ENCODE data around the gene GSTA1. TPM values are rescaled to one million over a fixed set of nuclear protein-coding genes. Genes with fewer than 3 reads are reported as not detected.
"Not testable (repeated sequence)": the region's sequence is repeated elsewhere in the genome, so short reads cannot be mapped to it uniquely, and the experiment has no call there.

Gene GSTA1
- total RNA-seq, 1 donor from 2014 or later, result not detected

DNA sequence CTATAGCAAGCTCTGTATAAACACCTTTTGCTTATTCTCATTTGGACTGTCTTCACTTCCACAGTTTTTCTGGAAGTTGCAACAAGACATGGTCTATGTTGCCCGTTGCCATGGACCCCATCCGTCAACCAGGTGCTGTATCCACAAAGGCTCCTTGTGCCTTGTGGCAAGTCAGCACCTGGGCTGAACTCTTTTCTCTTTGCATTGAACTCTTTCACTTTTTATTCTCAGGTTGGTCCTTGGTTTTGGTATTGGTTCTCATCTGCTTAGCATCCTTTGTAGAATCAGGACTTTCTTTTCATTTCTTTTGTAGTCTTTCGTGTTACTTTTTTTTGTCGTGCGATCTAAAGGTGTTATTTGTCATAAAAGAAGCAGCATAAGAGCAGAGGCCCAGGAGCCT, 5.0 kb upstream of the GSTA1 start:
- TF ChIP-seq, protein P1, sequence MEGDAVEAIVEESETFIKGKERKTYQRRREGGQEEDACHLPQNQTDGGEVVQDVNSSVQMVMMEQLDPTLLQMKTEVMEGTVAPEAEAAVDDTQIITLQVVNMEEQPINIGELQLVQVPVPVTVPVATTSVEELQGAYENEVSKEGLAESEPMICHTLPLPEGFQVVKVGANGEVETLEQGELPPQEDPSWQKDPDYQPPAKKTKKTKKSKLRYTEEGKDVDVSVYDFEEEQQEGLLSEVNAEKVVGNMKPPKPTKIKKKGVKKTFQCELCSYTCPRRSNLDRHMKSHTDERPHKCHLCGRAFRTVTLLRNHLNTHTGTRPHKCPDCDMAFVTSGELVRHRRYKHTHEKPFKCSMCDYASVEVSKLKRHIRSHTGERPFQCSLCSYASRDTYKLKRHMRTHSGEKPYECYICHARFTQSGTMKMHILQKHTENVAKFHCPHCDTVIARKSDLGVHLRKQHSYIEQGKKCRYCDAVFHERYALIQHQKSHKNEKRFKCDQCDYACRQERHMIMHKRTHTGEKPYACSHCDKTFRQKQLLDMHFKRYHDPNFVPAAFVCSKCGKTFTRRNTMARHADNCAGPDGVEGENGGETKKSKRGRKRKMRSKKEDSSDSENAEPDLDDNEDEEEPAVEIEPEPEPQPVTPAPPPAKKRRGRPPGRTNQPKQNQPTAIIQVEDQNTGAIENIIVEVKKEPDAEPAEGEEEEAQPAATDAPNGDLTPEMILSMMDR (IDR thresholded peaks at IDR 0.05; ENCODE audit: borderline replicate concordance), result no peak
- intact Hi-C loops (cut with micrococcal nuclease), result no loop called here

DNA sequence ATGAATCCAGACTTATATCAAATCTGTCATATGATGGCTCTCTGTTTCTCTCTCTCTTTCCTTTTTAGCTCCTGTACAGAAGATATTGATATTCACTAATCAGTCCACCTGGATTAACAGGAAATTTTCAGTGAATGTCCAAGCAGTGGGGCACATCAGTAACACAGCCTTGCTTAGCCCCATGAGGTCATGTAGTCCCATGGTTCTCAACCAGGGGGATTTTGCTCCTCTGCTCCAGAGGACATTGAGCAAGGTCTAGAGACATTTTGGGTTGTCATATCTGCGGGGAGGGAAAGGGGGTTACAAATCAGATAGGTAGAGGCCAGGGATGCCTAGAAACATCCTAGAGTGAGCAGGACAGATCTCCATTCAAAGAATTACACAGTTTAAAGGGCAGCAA, 810 bp downstream of the GSTA1 start:
- no peak for DNase-seq
- TF ChIP-seq, protein P1 (IDR thresholded peaks at IDR 0.05; ENCODE audit: borderline replicate concordance), result no peak
- H3K9me3 ChIP-seq (replicated peaks), result no peaks in the 10 kb centered on the region
- no peak overlapping the region for H3K27ac ChIP-seq (replicated peaks)
- H3K27me3 ChIP-seq (ENCODE audit: low read depth), result peaks cover 13% of the 10 kb centered on the region
- intact Hi-C loops (cut with micrococcal nuclease), result no loop called here
- H3K36me3 ChIP-seq, result no peaks in the 10 kb centered on the region
- H3K4me1 ChIP-seq, result no peaks in the 10 kb centered on the region
- no peak overlapping the region for H3K4me3 ChIP-seq

More for the DNA sequence above, 5.0 kb upstream of the GSTA1 start:
- no peak overlapping the region for H3K4me3 ChIP-seq
- no peaks in the 10 kb centered on the region for H3K27me3 ChIP-seq (ENCODE audit: low read depth)
- H3K4me1 ChIP-seq, result no peaks in the 10 kb centered on the region
- no peak overlapping the region for H3K27ac ChIP-seq (replicated peaks)
- no peak for DNase-seq
- H3K9me3 ChIP-seq (replicated peaks), result no peaks in the 10 kb centered on the region
- H3K36me3 ChIP-seq, result no peaks in the 10 kb centered on the region

GRCh38 chr6:52801188-52801841, 2.3 kb downstream of the GSTA1 start:
- intact Hi-C loops (cut with micrococcal nuclease), result no loop called here
- no peaks in the 10 kb centered on the region for H3K9me3 ChIP-seq (replicated peaks)
- H3K36me3 ChIP-seq, result no peaks in the 10 kb centered on the region
- no peak for DNase-seq
- H3K27me3 ChIP-seq (ENCODE audit: low read depth), result peaks cover 13% of the 10 kb centered on the region
- no peak overlapping the region for H3K27ac ChIP-seq (replicated peaks)
- H3K4me3 ChIP-seq, result no peak overlapping the region
- TF ChIP-seq, protein P1 (IDR thresholded peaks at IDR 0.05; ENCODE audit: borderline replicate concordance), result no peak
- H3K4me1 ChIP-seq, result no peaks in the 10 kb centered on the region

- H3K36me3 ChIP-seq; intact Hi-C loops (cut with micrococcal nuclease); H3K4me1 ChIP-seq; DNase-seq; H3K9me3 ChIP-seq (replicated peaks); H3K4me3 ChIP-seq; H3K27ac ChIP-seq (replicated peaks): not testable (repeated sequence)
- peaks cover 13% of the 10 kb centered on the region for H3K27me3 ChIP-seq (ENCODE audit: low read depth)
These were observed 4.3 kb downstream of the GSTA1 start for GRCh38 chr6:52799272-52799671.

GRCh38 chr6:52794366-52794765, 9.2 kb downstream of the GSTA1 start:
- H3K36me3 ChIP-seq; H3K4me1 ChIP-seq; intact Hi-C loops (cut with micrococcal nuclease); H3K27ac ChIP-seq (replicated peaks); H3K9me3 ChIP-seq (replicated peaks); DNase-seq; H3K27me3 ChIP-seq (ENCODE audit: low read depth); H3K4me3 ChIP-seq: not testable (repeated sequence)

- H3K27ac ChIP-seq (replicated peaks), result no peak overlapping the region
- intact Hi-C loops (cut with micrococcal nuclease), result no loop called here
- DNase-seq, result no peak
- no peaks in the 10 kb centered on the region for H3K36me3 ChIP-seq
- H3K9me3 ChIP-seq (replicated peaks), result peaks cover 6% of the 10 kb centered on the region
- no peaks in the 10 kb centered on the region for H3K4me1 ChIP-seq
- no peaks in the 10 kb centered on the region for H3K27me3 ChIP-seq (ENCODE audit: low read depth)
- TF ChIP-seq, protein P1 (IDR thresholded peaks at IDR 0.05; ENCODE audit: borderline replicate concordance), result no peak
- no peak overlapping the region for H3K4me3 ChIP-seq
These were observed 12.8 kb downstream of the GSTA1 start for GRCh38 chr6:52790861-52791260.

DNA sequence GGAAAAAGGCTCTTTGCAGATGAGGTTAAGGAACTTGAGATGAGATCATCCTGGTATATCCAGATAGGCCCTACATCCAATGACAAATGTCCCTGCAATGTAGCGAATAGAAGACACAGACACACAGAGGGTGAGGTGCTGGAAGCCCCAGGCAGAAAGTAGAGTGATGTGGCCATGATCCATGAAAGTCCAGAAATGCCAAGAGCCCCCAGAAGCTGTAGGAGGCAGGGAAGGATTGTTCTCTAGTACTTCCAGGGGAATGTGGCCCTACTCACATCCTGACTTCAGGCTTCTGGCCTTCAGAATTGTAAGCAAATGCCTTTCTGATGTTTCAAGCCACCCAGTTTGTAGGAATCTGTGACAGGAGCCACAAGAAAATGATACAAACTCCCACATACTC, 14.0 kb downstream of the GSTA1 start:
- H3K9me3 ChIP-seq (replicated peaks); H3K27ac ChIP-seq (replicated peaks); H3K4me1 ChIP-seq; DNase-seq; H3K36me3 ChIP-seq; intact Hi-C loops (cut with micrococcal nuclease); H3K27me3 ChIP-seq (ENCODE audit: low read depth); H3K4me3 ChIP-seq: not testable (repeated sequence)
